ENCODE measurements around the gene PRSS56.
A peak's percentile ranks its signal among the peaks of the same experiment; 100 is the strongest.
"Not testable (repeated sequence)": the region's sequence is repeated elsewhere in the genome, so short reads cannot be mapped to it uniquely, and the experiment has no call there.

Gene PRSS56

DNA sequence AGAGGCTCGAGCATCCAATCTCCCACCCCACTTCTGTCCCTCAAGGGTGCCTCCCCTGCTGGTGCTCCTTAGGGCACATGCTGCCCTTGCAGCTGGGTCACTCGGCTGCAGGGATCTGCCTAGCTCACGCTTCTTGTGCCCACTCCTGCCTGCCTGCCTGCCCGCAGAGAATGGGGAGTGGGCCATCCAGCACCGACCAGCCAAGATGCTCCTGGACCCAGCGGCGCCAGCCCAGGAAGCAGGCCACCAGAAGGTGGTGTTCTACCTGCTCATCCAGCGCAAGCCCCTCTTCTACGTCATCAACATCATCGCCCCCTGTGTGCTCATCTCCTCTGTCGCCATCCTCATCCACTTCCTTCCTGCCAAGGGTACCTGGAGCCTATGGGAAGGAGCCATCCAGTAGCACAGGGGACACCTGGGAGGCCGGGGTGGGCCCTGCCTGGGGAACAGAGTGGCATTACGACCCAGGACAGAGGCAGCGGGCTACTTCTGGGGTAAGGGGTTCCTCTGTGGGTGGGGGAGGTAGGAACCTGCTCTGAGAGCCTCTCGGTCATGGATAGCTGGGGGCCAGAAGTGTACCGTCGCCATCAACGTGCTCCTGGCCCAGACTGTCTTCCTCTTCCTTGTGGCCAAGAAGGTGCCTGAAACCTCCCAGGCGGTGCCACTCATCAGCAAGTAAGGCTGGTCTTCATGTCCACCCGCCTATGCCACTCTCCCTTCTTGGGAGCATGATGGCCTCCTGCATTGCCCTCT is 22.7 kb downstream of the PRSS56 start:
- no peak for DNase-seq

DNA sequence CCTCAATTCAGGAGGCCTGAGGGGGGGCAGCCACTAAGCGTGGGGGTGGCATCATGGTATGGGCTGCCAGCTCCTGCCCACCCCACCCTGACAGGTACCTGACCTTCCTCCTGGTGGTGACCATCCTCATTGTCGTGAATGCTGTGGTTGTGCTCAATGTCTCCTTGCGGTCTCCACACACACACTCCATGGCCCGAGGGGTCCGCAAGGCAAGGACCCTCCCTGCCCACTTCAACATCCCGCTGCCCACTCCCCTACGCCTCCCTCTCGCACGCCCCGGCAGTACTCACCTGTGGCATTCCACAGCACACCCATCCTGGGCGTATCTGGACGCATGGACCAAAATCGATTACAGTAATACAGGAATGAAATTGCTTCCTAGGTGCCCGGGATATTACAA is 23.3 kb downstream of the PRSS56 start:
- DNase-seq: no peak

- no peak for DNase-seq
Measured at GRCh38 chr2:232543928-232544631, 23.9 kb downstream of the PRSS56 start.

GRCh38 chr2:232544674-232545073 is 24.5 kb downstream of the PRSS56 start:
- DNase-seq: no peak

DNA sequence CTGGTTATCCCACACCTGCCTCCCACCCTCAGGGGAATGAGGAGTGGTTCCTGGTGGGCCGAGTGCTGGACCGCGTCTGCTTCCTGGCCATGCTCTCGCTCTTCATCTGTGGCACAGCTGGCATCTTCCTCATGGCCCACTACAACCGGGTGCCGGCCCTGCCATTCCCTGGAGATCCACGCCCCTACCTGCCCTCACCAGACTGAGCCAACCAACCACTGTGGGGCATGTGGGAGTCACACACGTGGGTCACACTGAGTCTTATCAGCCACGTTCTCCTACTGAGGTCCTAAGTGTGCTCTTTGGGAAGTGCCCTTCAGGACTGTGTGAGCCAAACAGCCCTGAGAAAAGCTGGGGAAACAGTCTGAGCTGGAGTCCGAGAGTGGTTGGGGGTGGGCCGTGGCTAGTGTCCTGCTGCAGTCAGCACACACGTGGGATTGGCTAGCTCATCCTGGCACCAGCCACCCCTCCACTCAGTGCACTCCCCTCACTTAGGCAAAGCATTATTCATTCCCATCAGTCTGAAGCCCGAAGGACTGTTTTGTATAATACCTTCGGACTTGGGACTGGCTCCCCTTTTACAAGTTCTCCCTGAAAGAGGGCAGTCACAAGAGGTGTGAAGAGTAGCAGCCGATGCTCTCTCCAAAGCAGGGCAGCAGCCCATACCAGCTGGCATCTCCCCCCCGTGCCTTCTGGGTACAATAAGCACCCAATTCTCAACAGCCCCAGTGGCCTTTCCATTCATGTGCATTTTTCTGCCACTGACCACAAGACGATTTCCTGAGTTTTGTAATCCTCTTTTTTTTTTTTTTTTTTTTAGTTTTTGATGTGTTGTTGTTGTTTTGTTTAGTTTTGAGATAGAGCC is 25.6 kb downstream of the PRSS56 start:
- no peak for DNase-seq

DNA sequence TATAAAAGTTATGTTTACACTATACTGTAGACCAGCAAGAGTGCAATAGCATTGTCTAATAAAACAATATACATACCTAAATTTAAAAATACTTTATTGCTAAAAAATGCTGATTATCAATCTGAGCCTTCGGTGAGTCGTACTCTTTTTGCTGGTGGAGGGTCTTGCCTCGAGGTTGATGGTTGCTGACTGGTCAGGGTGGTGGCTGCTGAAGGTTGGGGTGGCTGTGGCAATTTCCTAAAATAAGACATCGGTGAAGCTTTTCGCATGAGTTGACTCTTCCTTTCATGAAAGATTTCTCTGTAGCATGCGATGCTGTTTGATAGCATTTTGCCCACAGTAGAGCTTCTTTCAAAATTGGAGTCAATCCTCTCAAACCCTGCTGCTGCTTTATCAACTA is 27.8 kb downstream of the PRSS56 start:
- DNase-seq: no peak

GRCh38 chr2:232549655-232550353 is 29.6 kb downstream of the PRSS56 start:
- no peak for DNase-seq

- DNase-seq: peak; percentile 92
Measured at GRCh38 chr2:232550354-232551249, 30.4 kb downstream of the PRSS56 start, which contains the start of the genes EIF4E2 and TIGD1. Gene EIF4E2, plus strand, starts transcription at chr2:232550689. Its CDS starts 36 bp downstream, at chr2:232550725. Gene TIGD1, minus strand, starts transcription at chr2:232550557. Its CDS starts 675 bp downstream, at chr2:232549882.

DNA sequence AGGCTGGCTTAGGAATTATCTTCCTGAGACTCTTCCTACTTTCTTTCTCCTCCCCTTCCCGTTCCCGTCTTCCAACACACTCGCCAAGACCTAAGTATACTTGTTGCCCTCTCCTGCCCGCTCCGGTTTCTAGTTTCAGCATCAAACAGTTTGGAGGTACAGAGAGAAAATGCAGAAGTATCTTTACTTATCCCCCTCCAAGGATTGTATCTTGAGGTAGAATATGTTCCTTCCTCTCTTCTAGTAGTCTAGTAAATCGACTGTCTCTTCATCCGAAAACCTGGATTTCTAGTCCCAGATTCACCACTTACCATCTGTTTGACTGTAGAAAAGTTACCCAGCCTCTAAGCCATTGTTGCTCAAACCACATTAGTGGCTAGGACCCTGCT is 31.1 kb downstream of the PRSS56 start:
- DNase-seq: no peak

- DNase-seq: no peak
Measured at GRCh38 chr2:232551776-232552175, 31.6 kb downstream of the PRSS56 start.

GRCh38 chr2:232556426-232556825 is 36.2 kb downstream of the PRSS56 start:
- no peak for DNase-seq

DNA sequence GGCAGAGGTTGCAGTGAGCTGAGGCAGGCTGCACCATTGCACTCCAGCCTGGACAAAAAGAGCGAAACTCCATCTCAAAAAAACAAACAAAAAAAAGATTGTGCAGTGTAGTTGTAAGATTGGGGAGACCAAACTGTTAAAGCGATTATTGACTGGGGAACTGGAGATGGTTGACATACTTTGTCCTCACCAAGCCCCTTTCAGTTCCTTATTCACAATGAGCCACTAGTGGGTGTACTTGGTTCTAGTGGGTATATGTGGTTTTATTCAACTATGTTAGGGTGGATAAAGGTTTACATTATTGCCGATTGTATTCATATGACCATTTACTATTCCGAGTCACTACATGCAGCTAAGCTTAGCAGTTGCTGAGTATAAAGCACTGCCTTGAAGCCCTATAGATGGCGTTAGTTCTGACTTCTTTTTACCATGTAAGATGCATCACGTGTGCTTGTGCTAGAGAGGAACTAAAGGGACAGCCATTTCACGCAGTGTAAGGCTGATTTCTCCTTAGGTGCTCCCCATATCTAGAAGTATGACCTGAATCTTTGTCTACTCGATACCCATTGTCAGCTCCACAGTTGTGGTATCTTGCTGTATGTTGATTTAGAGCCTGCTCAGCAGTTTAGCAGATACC is 42.4 kb downstream of the PRSS56 start:
- no peak for DNase-seq

DNA sequence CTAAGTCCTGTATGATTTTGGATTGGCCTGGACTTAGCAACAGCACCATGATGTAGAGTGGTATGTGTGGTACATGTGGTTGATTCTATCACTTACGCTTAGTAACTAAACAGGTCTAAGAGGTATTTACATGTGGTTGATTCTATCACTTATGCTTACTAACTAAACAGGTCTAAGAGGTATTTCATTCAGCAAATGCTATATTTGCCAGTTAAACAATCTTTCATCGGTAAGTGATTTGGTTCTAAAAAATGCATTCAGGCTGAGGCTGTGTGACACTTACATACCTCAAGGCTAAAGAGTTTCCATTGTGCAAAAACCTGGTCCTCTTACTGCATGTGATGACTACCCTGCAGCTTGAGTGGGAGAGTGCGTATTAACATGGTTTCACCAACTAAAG is 43.4 kb downstream of the PRSS56 start:
- DNase-seq: no peak

DNA sequence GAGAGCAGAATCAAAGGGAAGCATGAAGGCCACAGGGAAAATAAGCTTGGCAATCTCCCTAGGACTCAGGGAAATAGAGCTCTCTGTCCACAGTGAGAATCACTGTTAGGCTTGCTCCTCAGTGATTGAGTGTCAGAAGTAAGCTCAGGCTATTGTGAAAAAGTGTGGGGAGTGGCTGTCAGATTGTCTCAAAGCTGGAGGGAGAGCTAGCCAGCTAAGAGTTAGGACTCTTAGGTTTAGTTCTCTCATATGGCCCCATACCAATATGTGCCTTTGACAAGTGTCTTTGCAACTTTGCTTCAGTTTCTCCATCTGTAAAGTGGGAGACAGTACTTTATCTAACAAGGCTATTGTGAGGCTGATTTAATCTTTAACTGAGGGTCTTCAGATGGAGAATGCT is 47.5 kb downstream of the PRSS56 start:
- DNase-seq: no peak

DNA sequence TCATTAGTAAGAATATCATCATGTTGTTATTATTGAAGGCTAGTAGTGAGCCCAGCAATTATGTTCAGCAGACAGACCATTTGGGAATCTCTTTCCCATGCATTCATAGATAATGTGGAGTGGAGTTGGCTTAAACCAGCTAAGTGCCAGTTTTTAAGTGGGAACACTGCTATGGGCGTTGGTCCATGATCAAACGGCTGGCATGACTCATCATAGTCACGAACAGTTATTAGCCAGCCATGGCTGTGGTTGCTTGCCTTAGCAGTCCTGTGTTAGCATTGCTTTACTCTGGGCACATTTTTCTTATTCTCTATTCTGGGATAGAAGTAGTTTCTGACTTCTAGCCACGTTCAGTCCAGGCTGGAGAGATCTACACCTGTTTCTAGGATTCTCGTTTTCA is 48.0 kb downstream of the PRSS56 start:
- DNase-seq: no peak

GRCh38 chr2:232569541-232569940 is 49.4 kb downstream of the PRSS56 start:
- no peak for DNase-seq

- not testable (repeated sequence) for DNase-seq
Measured at GRCh38 chr2:232570481-232570880, 50.3 kb downstream of the PRSS56 start.

DNA sequence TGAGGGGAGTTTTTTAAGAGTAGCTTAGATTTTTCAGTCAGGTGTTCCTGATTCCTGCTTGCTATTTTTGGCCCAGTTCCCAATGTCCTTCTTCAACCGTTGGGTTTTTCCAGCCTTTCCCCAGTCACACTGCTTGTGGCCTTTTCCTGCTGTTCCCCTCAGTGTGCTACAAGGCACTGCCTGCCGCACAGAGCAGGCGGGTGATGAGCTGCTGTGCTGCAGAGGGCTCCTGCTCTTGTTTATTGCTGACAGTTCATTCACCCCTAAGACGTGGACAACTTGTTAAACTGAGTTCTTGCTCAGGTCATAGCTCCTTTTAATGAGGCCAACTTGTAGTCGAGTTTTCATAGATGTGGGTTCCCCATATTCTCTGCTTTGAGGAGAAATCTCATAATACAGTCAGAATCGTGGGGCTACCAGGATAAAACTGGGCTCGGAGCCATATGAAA is 50.9 kb downstream of the PRSS56 start:
- no peak for DNase-seq

DNA sequence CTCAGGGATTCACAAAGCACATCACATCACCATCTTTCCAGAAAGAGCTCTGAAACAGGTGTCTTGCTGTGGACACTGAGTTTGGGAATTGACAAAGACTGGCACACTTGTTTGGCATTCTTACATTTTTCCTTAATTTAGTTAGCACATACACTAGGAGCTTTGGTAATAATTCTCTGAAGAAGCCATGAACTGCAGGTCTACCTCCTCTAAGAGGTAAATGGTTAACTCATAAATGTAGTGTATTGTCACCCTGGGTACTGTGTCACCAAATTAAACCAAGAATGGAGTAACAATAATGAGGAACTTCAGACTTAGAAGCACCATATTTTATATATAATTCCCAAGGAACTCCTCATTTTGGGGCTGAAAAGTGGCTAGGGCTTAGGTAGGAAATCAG is 52.9 kb downstream of the PRSS56 start:
- DNase-seq: no peak

DNA sequence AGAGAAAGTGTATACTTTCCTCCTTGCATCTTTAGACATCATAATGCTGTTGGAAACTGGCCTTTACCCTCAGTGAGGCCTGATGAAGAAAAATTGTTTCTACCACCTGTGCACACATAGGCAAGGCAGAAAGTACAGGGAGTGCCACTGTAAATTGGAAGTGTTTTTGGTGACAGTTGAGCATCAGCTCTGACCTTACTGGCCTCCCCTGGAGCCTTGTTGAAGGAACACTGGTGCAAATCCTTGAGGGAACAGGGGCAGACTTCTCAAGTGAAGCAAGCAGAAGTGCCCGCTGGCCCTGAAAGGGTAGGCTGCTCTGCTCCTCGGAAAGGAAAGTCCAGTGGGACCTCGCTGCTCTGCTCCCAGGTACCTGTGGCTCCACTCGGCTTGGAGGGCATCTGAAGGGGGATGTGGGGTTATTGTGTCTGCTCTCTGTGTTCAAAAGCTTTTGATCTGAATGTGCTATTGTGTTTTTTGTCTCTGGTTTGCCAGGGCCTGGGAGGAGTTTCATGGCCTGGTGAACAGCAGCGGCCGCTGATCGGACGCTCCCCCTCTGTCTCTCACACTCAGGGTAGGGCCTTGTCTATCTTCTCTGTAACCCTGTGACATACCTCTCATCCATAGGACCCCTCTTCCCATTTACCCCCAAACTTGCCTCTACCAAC is 53.7 kb downstream of the PRSS56 start:
- no peak for DNase-seq

Data from activated T-cell treated with anti-CD3 and anti-CD28 coated beads, Interleukin-2, amount 50 U/mL, for 1 hour (primary cell).